HepG2 (cell line): ENCODE measurements around the gene VSIR.

Experiments
- ATF7 ChIP-seq, 2 experiments: fragments of 450-650 bp in 1 of 2; sonication (generic) in 1 of 2; formaldehyde crosslinking in 1 of 2; IDR thresholded peaks; 2 replicates each; pipeline versions ENCODE4 v1.4.0 to v1.6.1; 2016 to 2020; ENCODE audit warnings: antibody characterized with exemption in 1 of 2, mild to moderate bottlenecking in 1 of 2, missing genetic modification reagents in 1 of 2
- CREB1 ChIP-seq, 2 experiments: fragments of 450-650 bp in 1 of 2; IDR thresholded peaks; 2 replicates each; pipeline ENCODE4 v1.6.1; 2016 to 2017; ENCODE audit warnings: control low read depth in 1 of 2, mild to moderate bottlenecking in 1 of 2, missing compliant biosample characterization in 1 of 2, missing genetic modification characterization in 1 of 2
- FOXJ3 ChIP-seq: sonication (generic); formaldehyde crosslinking; IDR thresholded peaks from 2 replicates; pipeline ENCODE4 v1.4.0; 2020; ENCODE audit warnings: missing genetic modification reagents, mild to moderate bottlenecking, borderline replicate concordance
- IRF2 ChIP-seq: IDR thresholded peaks from 2 replicates; pipeline ENCODE4 v1.6.1; 2018; ENCODE audit warnings: missing genetic modification reagents, missing compliant biosample characterization
- NCOA1 ChIP-seq: sonication (generic); formaldehyde crosslinking; IDR thresholded peaks from 2 replicates; pipeline ENCODE4 v1.9.0; 2021; ENCODE audit warnings: missing genetic modification reagents
- POLR2A ChIP-seq, 2 experiments: IDR thresholded peaks; 2 replicates each; pipeline ENCODE4 v1.6.1; 2011; ENCODE audit warnings: low read depth in 2 of 2, low read length in 2 of 2, mild to moderate bottlenecking in 1 of 2, moderate library complexity in 1 of 2; ENCODE audit not compliant: insufficient read depth in 1 of 2
- RBFOX2 ChIP-seq: fragments of 200-400 bp; formaldehyde crosslinking; IDR thresholded peaks from 2 replicates; pipeline ENCODE4 v1.6.1; 2017; ENCODE audit warnings: low read depth, mild to moderate bottlenecking, low read length
- ZNF263 ChIP-seq: sonication (generic); formaldehyde crosslinking; IDR thresholded peaks from 2 replicates; pipeline ENCODE4 v1.4.0; 2020; ENCODE audit warnings: missing genetic modification reagents
- TF ChIP-seq, protein P1 (sequence below): sonication (generic); formaldehyde crosslinking; IDR thresholded peaks from 2 replicates; pipeline ENCODE4 v1.5.0; 2020; ENCODE audit warnings: mild to moderate bottlenecking, missing genetic modification reagents, borderline replicate concordance
- TF ChIP-seq, protein P2 (sequence below): sonication (generic); formaldehyde crosslinking; IDR thresholded peaks from 2 replicates; pipeline ENCODE4 v1.5.0; 2020; ENCODE audit warnings: mild to moderate bottlenecking, missing genetic modification reagents, moderate library complexity
- TF ChIP-seq, protein P3 (sequence below): sonication (generic); formaldehyde crosslinking; IDR thresholded peaks from 2 replicates; pipeline ENCODE4 v1.8.1; 2022; ENCODE audit warnings: mild to moderate bottlenecking, missing genetic modification reagents

DNA sequence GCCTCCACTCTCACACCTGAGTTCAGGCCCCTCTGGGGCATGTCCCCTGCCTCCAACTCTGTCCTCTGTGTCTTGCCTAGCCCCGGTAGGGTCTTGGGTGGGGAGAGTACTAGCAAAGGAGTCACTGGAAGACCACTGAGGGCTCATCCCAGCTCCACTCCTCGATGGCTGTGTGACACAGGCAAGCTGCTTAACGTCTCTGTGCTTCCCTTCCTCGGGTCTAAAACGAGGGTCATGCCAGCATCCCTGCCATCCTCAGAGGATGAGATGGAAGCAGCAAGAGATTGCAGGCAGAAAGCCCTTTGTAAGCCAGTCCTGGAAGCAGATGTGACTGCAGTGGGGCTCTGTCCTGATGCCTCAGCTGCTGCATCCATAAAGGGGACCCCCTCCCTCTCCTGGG, 38.5 kb downstream of the VSIR start:
- no peak for TF ChIP-seq POLR2A (IDR thresholded peaks at IDR 0.05; ENCODE audit: insufficient read depth in 1 of 2, low read depth in 2 of 2, low read length in 2 of 2)
- TF ChIP-seq ZNF263 (CRISPR knock-in tag) = no peak
- TF ChIP-seq IRF2 (CRISPR knock-in tag) = no peak
- TF ChIP-seq NCOA1 (CRISPR knock-in tag) = no peak
- TF ChIP-seq, protein P1, sequence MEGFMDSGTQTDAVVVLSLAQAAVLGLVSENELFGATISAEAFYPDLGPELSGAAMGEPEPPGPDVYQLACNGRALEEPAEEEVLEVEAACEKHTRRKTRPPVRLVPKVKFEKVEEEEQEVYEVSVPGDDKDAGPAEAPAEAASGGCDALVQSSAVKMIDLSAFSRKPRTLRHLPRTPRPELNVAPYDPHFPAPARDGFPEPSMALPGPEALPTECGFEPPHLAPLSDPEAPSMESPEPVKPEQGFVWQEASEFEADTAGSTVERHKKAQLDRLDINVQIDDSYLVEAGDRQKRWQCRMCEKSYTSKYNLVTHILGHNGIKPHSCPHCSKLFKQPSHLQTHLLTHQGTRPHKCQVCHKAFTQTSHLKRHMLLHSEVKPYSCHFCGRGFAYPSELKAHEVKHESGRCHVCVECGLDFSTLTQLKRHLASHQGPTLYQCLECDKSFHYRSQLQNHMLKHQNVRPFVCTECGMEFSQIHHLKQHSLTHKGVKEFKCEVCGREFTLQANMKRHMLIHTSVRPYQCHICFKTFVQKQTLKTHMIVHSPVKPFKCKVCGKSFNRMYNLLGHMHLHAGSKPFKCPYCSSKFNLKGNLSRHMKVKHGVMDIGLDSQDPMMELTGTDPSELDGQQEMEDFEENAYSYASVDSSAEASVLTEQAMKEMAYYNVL (CRISPR knock-in tag) = no peak
- no peak for TF ChIP-seq CREB1 (IDR thresholded peaks at IDR 0.05)
- TF ChIP-seq CREB1 (CRISPR knock-in tag; IDR thresholded peaks at IDR 0.05) = no peak
- TF ChIP-seq RBFOX2 = no peak
- no peak for TF ChIP-seq ATF7 (IDR thresholded peaks at IDR 0.05)
- no peak for TF ChIP-seq ATF7 (CRISPR knock-in tag; IDR thresholded peaks at IDR 0.05)
- no peak for TF ChIP-seq FOXJ3 (CRISPR knock-in tag)
- TF ChIP-seq, protein P2, sequence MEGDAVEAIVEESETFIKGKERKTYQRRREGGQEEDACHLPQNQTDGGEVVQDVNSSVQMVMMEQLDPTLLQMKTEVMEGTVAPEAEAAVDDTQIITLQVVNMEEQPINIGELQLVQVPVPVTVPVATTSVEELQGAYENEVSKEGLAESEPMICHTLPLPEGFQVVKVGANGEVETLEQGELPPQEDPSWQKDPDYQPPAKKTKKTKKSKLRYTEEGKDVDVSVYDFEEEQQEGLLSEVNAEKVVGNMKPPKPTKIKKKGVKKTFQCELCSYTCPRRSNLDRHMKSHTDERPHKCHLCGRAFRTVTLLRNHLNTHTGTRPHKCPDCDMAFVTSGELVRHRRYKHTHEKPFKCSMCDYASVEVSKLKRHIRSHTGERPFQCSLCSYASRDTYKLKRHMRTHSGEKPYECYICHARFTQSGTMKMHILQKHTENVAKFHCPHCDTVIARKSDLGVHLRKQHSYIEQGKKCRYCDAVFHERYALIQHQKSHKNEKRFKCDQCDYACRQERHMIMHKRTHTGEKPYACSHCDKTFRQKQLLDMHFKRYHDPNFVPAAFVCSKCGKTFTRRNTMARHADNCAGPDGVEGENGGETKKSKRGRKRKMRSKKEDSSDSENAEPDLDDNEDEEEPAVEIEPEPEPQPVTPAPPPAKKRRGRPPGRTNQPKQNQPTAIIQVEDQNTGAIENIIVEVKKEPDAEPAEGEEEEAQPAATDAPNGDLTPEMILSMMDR (CRISPR knock-in tag) = no peak
- TF ChIP-seq, protein P3, sequence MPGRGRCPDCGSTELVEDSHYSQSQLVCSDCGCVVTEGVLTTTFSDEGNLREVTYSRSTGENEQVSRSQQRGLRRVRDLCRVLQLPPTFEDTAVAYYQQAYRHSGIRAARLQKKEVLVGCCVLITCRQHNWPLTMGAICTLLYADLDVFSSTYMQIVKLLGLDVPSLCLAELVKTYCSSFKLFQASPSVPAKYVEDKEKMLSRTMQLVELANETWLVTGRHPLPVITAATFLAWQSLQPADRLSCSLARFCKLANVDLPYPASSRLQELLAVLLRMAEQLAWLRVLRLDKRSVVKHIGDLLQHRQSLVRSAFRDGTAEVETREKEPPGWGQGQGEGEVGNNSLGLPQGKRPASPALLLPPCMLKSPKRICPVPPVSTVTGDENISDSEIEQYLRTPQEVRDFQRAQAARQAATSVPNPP = no peak
